Osteoblast (primary cell): ENCODE results near the gene RAPGEF3. TPM values are rescaled to one million over a fixed set of nuclear protein-coding genes. Genes with fewer than 3 reads are reported as not detected.

Source experiments
- DNase-seq: peaks from one replicate; pipeline ENCODE4 v3.0.0; 2011; ENCODE audit warnings: low spot score, mixed read lengths; ENCODE audit not compliant: insufficient read length; ENCODE audit errors: missing footprints
- H2AFZ ChIP-seq: 2 replicates; pipeline ENCODE4 v1.6.0; 2011; ENCODE audit warnings: mild to moderate bottlenecking, low read length
- H3K27ac ChIP-seq: 2 replicates; pipeline ENCODE4 v1.5.1; 2011; ENCODE audit warnings: mild to moderate bottlenecking, low read depth, low read length, moderate library complexity
- H3K27me3 ChIP-seq: 2 replicates; pipeline ENCODE4 v1.6.0; 2012; ENCODE audit warnings: mild to moderate bottlenecking, control low read depth, inconsistent platforms, low read length, moderate library complexity; ENCODE audit not compliant: insufficient read depth
- H3K36me3 ChIP-seq: 2 replicates; pipeline ENCODE4 v1.5.1; 2011; ENCODE audit warnings: mild to moderate bottlenecking, low read length, control low read depth, moderate library complexity; ENCODE audit not compliant: insufficient read depth
- H3K4me1 ChIP-seq: 2 replicates; pipeline ENCODE4 v1.5.1; 2011; ENCODE audit warnings: mild to moderate bottlenecking, low read length, control low read depth, moderate library complexity; ENCODE audit not compliant: insufficient read depth
- H3K4me2 ChIP-seq: 2 replicates; pipeline ENCODE4 v1.6.0; 2011; ENCODE audit warnings: mild to moderate bottlenecking, low read length; ENCODE audit not compliant: insufficient read depth
- H3K4me3 ChIP-seq: fragments of 200-600 bp; sonication (generic); 3 replicates; pipeline ENCODE4 v1.5.1; 2012; ENCODE audit warnings: mild to moderate bottlenecking, low read length, inconsistent platforms; ENCODE audit not compliant: insufficient read depth
- H3K79me2 ChIP-seq: 2 replicates; pipeline ENCODE4 v1.6.0; 2012; ENCODE audit warnings: mild to moderate bottlenecking, low read length, control low read depth, inconsistent platforms; ENCODE audit not compliant: insufficient read depth
- H3K9me3 ChIP-seq: 2 replicates; pipeline ENCODE4 v1.5.1; 2011; ENCODE audit warnings: low read depth, low read length, control low read depth
- H4K20me1 ChIP-seq: 2 replicates; pipeline ENCODE4 v1.6.0; 2012; ENCODE audit warnings: mild to moderate bottlenecking, low read length, control low read depth; ENCODE audit not compliant: insufficient read depth
- CTCF ChIP-seq: IDR thresholded peaks from 2 replicates; pipeline ENCODE4 v1.5.1; 2011; ENCODE audit warnings: mild to moderate bottlenecking, low read depth, low read length, moderate library complexity; ENCODE audit errors: extremely low read depth
- total RNA-seq: library from RNA; depleted of rRNA; stranded (reverse); fragments of >200 nt; gene quantifications from 2 replicates; pipeline ENCODE4 v1.2.3, GENCODE V29; 2012

RAPGEF3 gene
- total RNA-seq, 1 donor: 4.3 TPM

GRCh38 chr12:47785036-47785886, 26.6 kb upstream of the RAPGEF3 start:
- H3K9me3 ChIP-seq: no peaks in the 10 kb centered on the region
- peak overlapping the region; percentile 28 for H3K27ac ChIP-seq
- peaks cover 82% of the 10 kb centered on the region for H3K36me3 ChIP-seq
- no peak for DNase-seq
- H3K4me2 ChIP-seq: no peak overlapping the region
- peaks cover 3% of the 10 kb centered on the region for H3K79me2 ChIP-seq
- TF ChIP-seq CTCF: no peak
- H4K20me1 ChIP-seq: peaks cover 21% of the 10 kb centered on the region
- no peaks in the 10 kb centered on the region for H3K27me3 ChIP-seq
- no peak overlapping the region for H3K4me3 ChIP-seq
- H3K4me1 ChIP-seq: no peaks in the 10 kb centered on the region
- H2AFZ ChIP-seq: no peak overlapping the region

- peaks cover 18% of the 10 kb centered on the region for H4K20me1 ChIP-seq
- peaks cover 72% of the 10 kb centered on the region for H3K36me3 ChIP-seq
- H3K9me3 ChIP-seq: no peaks in the 10 kb centered on the region
- H3K79me2 ChIP-seq: peaks cover 3% of the 10 kb centered on the region
- no peak for DNase-seq
- H3K4me3 ChIP-seq: no peak overlapping the region
- no peak overlapping the region for H3K27ac ChIP-seq
- TF ChIP-seq CTCF: no peak
- H3K4me2 ChIP-seq: no peak overlapping the region
- no peak overlapping the region for H2AFZ ChIP-seq
- H3K4me1 ChIP-seq: no peaks in the 10 kb centered on the region
- no peaks in the 10 kb centered on the region for H3K27me3 ChIP-seq
These were observed 25.4 kb upstream of the RAPGEF3 start for GRCh38 chr12:47783821-47784819.

- Histone ChIP-seq H3K4me3 (no peak overlapping the region), H3K79me2 (peaks cover 3% of the 10 kb centered on the region), H3K9me3 (no peaks in the 10 kb centered on the region), H4K20me1 (peaks cover 10% of the 10 kb centered on the region), H3K4me2 (no peak overlapping the region), H3K27me3 (no peaks in the 10 kb centered on the region), H3K27ac (no peak overlapping the region), H3K4me1 (peaks cover 4% of the 10 kb centered on the region), H2AFZ (no peak overlapping the region), H3K36me3 (peaks cover 62% of the 10 kb centered on the region)
- DNase-seq: no peak
- no peak for TF ChIP-seq CTCF
These were observed 24.5 kb upstream of the RAPGEF3 start for GRCh38 chr12:47783024-47783755.
